AG20443 (cell line): ENCODE measurements around the gene DDX10.

Experiments
- DNase-seq: peaks from one replicate; pipeline ENCODE4 v3.0.0; 2012; ENCODE audit warnings: low spot score, mixed read lengths

The DDX10 gene

GRCh38 chr11:108872781-108873291 is 208.0 kb downstream of the DDX10 start:
- DNase-seq = no peak

DNA sequence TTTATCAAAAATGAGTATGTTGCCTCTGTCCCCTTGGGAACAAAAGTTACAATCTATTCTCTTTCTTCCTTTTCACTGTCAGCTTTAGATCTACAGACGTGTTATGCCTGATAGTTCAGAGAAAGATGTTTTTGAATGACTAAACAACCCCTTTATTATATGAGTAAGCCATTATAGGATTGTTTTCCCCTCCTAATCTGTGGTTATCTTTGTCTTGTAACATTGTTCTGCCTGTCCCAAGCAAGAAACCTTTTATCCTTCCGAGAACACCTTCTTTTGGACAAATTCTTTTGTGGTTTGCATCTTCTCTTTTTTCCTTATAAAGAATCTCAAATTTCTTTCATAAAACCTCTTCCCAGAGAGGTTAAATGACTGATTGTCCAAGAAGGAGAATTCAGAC is 208.4 kb downstream of the DDX10 start:
- DNase-seq = peak; percentile 12

DNA sequence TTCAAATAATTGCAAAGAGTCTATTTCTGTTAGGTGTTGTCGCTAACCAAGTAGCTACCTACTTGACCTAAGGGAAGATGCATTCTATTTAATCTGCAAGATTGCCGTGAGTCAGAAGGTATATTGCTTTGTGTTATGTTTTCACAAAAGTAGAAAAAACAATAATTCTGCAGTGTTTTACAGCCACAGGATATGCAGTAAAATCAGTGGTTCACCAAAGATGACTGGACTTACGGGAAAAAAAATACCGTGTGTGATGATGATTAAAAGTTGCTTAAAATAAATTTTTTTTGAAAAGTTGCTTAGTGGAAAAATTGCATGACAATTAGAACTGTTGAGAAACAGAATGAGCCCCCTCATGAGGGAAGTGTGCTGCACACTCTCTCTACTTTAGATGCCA is 209.1 kb downstream of the DDX10 start:
- DNase-seq = no peak

GRCh38 chr11:108875134-108875533 is 210.3 kb downstream of the DDX10 start:
- no peak for DNase-seq

DNA sequence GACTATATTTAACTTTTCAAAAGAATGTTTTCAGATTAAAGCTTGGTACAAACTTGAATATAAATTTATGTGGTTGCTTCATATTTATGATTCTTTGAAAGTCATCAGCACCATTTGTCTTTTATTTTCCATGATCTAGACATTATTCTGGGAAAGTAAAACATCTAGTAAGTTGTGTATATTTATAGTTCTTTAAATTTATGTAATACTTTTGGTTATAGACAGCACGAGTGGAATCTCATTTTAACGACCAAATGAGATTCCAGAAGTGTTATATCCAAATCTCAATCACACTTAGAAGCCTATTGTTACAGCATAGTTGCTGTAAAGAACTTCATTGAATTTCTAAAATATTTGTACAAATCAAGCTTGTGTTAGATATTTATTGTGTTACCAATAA is 212.3 kb downstream of the DDX10 start:
- DNase-seq = no peak

DNA sequence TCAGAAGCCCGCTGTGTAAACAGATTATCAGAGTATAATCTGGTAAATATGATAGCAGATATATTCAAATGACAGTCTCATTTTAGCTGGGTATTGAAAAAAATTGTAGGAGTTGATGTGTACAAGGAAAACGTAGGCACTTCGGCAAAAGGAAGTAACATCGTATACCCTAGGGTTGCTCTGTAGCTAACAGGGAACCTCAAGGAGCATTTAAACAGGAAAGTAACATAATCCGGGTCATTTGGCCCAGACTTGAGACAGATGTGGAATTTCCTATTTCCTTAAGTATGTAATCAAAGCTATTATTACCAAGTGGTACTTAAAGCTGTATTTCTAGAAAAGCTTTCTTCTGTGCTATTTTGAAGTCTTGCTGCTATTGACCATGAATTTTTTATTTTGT is 215.6 kb downstream of the DDX10 start:
- DNase-seq = no peak

- no peak for DNase-seq
Measured at GRCh38 chr11:108881131-108881530, 216.3 kb downstream of the DDX10 start.

DNA sequence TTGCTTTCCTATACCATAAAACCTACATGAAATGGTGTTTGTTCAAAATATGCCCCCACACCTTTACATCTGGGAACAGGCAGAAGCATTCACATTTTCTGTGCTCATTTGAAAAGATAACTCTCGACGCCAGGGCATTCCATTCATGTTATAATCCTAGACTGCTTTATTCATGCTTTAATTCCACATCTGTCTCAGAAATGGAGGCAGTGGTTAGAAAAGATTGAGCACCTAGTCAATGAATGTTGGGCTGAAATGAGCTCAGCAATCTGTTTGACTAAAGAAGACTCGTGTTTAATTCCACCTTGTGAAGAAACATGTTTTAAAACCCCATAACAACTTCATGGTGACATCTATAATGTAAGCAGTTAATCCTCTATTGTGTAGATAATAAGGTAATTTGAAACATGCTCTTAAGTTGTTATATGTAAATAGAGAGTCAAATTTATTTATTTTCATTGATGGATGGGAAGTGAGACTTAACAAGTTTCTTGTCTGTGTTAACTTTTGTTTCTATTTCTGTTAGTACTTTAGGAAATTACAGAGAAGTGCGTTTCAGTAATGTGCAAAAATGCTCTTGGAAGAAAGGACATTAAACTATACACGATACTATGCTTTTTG is 217.5 kb downstream of the DDX10 start:
- DNase-seq = no peak

DNA sequence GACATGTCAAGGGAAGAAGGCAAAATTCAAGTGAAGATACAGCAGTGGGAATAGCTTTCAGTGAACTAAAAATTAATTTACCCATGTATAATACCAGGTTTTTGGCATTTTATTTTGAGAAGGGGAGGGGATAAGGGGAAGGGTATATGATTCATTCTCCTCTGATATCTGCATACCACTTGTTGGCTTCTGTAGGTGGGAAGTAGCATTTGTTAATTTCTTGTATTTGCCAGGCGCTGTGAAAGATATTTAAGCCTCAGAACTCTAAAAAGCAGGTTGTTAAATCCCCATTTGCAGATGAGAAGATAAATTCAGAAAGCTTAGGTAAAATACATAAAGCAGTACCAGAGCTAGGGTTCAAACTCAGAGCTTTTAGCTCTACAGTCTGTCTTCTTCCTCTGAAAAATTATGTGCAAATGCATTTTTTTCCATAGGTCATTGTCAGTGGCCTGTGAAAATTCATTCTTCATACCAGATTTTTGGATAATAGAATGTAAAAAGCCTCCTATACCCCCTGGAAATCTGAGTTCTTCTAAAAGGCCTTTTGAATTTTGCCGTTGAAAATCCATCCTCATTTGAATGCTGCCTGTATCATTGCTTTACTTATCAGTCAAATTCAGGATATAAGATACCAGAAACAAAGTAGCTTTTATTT is 221.3 kb downstream of the DDX10 start:
- DNase-seq = no peak

DNA sequence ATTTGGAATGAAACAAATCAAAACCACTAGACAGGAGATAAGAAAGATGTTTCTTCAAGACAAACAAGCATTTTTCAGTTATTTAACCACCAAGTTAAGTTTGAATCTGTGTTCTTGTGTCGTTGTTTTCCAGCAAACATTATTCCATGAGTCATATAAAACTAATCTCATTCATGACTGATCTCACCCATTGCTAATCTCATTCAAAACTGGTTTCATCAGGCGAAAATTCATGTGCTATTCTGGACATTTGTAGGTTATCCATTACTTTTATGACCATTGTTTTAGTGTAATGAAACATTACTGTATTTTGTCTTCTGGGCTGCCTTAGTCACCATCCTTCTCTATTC is 221.8 kb downstream of the DDX10 start:
- peak; percentile 23 for DNase-seq

- DNase-seq = no peak
Measured at GRCh38 chr11:108887436-108888238, 222.8 kb downstream of the DDX10 start.

DNA sequence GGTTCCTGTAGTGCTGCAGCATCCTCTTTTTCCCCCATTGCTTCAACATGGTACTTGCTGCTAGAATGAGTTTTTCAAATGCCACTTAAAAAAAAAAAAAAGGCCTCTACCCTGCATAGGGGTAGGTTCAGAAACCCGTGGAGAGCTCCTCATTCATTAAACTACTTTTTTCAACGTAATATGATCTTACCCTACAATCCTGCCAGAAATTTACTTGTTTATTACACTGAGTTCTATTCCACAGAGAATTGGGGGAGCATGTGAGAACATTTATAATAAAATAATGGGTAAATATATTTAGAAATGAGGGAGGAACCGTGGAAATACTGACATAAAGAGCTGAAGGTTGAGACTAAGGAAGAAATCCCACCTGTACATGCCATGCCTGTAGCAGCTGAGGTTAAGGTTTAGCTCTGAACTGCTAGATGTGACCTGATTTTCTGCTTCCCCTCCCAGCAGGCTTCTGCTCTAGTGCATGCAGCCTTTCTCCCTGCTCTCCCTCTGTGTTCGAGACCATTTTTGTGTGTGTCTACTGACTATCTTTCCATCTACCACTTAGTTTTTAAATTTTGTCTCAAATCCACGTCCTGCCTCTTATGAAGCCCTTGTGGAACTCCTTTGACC is 225.7 kb downstream of the DDX10 start:
- no peak for DNase-seq

- no peak for DNase-seq
Measured at GRCh38 chr11:108891143-108891542, 226.3 kb downstream of the DDX10 start.

- no peak for DNase-seq
Measured at GRCh38 chr11:108891909-108892511, 227.1 kb downstream of the DDX10 start.

DNA sequence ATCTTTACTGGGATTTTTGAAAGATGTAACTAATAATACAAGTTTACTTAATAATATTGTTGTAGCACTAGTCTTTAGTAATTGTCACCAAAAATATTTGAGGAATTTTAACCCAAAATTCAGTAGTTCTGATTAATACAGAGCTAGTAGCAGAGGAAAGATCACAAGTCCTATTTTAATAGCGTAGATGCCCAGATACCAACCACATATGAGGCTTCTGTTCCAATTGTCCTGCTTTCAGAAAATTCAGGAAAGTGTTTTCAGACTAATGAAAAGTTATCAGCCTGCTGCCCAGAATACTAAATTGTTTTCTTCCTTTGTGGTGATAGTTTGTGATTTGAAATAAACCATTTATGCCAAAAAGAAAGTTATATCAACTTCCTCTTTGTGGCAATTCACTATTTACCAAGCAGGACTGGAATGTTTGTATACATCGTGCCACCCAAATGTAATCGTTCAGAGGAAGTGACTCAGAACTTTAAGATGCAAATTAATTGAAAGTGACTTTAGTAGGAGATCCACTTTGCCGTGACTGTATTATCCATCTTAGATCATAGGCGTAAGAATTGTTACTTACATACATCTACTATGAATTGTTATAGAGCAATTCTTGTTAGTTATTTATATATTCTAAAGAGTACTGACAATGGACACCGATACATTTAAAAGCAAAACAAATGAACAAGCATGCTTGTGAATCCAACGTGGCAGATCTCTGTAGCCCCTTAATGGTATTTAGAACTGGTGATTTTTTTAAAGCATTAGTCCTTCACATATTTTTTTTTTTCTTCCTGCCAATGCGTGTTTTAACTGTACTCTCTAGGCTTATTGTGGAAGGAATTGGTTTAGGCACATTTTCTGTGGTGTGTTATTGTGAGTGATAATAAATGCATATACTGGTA is 231.0 kb downstream of the DDX10 start:
- no peak for DNase-seq

DNA sequence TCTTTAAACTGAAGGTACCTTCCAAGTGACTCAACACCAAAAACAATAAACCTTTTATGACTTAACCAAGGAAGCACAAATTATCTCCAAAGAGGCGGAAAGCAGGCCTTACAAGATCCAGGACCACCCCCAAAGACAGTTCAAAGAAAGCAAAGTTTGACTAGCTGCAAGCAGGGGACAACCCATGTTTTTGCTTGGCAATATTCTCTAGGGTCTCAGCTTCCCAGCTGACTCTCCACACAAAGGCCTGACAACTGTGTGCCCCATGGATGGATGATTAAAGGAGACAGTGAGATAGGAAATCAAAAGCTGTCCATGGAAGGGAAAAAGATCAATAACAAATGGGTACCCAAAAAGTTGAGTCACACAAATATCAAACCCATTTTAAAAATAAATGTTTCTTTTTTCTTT is 232.2 kb downstream of the DDX10 start:
- no peak for DNase-seq

GRCh38 chr11:108897916-108898315 is 233.0 kb downstream of the DDX10 start:
- no peak for DNase-seq

DNA sequence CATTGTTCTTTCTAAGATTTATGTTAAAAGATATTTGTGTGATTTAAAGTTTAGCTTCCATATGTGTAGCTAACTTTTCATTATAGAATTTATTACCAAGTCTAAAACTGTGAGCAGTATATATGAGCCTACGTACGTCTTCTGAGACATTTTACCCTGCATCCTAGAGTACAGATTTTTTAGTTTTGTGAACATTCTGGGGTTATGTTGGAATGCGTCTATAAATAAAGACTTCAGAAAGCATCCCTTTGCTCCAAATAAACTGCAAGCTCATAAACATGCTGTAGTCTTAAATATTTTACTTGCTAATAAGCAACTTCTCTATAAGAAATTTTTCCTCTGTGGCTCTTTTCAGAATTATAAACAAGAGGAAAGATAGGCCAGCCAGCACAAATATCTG is 236.5 kb downstream of the DDX10 start:
- DNase-seq = no peak

DNA sequence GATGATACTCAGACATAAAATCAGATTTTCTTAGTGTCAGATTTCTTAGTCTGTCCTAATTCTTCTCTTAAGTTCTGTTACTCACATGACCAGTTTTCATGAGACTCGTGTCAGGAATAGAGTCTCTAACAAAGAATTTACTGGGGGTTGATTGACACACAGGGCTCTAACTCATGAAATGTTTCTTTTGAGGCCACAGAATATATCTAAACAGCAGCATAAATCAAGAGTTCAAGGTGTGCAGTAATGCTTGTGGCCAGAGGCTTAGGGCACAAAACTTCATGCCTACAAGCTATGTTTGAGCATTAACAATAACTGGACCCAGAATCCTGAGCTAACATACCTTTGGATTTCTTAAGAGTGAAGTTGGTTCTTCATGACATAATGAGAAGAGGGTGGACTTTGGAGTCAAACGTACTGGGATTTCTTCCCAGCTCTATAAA is 237.2 kb downstream of the DDX10 start:
- DNase-seq = no peak

DNA sequence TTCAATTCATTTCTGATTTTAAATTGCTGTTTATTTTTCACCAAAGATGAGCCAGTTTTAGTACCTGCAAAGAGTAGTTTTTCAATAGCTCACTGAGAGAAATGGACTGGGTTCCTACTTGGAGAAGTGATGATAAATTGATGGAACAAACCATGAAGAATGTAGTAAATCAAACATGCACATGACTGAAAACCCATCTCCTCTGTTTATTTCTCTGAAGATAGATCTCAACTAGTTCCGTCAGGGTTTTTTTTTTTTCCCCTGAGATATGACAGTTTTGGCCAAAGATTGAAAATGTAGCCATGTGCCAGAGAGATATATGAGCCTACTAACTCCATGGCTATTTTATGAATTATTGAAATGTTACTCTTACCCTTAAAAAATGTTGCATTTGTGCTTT is 239.6 kb downstream of the DDX10 start:
- DNase-seq = no peak

DNA sequence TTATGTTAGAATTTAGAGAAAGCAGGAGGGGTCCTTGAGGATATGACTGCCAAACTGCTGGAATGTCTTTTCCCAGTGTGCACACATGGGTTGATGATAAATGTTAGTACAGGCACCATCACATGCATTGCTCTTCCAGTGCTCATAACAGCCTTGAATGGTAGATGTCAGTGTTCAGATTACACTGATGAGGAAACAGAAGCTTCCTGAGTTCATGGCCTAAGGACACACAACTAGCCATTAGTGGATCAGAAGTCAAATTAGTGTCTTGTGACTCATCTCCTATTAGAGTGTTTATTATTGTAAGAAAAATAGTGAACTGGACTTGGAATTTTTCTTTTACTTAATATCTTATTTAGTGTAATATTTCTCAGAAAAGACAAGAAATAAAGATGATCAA is 241.5 kb downstream of the DDX10 start:
- peak; percentile 25 for DNase-seq
